GM18502 (cell line): ENCODE results near the gene GPR155.
A peak's percentile ranks its signal among the peaks of the same experiment; 100 is the strongest.

Experiments used
- ATAC-seq: cut with Tn5 transposase; IDR thresholded peaks from one replicate; pipeline ENCODE4 v1.9.1; 2021; ENCODE audit warnings: mild to moderate bottlenecking; ENCODE audit not compliant: unreplicated experiment, poor library complexity

GPR155 gene, protein sequence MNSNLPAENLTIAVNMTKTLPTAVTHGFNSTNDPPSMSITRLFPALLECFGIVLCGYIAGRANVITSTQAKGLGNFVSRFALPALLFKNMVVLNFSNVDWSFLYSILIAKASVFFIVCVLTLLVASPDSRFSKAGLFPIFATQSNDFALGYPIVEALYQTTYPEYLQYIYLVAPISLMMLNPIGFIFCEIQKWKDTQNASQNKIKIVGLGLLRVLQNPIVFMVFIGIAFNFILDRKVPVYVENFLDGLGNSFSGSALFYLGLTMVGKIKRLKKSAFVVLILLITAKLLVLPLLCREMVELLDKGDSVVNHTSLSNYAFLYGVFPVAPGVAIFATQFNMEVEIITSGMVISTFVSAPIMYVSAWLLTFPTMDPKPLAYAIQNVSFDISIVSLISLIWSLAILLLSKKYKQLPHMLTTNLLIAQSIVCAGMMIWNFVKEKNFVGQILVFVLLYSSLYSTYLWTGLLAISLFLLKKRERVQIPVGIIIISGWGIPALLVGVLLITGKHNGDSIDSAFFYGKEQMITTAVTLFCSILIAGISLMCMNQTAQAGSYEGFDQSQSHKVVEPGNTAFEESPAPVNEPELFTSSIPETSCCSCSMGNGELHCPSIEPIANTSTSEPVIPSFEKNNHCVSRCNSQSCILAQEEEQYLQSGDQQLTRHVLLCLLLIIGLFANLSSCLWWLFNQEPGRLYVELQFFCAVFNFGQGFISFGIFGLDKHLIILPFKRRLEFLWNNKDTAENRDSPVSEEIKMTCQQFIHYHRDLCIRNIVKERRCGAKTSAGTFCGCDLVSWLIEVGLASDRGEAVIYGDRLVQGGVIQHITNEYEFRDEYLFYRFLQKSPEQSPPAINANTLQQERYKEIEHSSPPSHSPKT

DNA sequence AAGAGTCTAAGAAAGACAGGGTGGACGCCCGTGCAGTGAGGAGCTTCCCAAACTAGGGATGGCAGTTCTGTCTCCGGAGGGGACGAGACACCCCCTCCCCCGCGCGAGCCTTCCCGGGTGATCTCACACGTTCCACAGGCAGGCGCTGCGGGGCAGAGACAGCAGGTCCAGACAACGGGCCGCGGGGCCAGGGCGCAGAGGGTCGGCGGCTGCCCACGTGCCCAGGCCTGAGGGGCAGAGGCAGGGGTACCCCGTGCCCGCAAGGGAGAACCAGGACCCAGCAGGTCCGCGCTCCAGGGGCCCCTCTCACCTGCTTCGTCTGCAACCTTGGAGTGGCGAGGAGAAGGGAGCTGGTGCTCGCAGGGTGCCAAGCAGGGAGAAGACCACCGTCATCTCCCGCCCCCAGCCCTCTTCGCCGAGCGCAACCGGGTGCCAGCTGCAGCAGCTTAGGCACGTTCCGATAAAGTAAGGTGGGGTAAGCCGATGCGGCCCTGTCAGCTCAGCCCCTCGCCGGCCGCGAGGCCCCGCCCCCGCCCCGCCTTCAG lies at the start of gene GPR155:
GPR155 (minus strand) TSS at position 467 of the 545 bp plus-strand sequence. CDS start 5,073 bp downstream, outside the sequence.
- ATAC-seq = peak; percentile 39

DNA sequence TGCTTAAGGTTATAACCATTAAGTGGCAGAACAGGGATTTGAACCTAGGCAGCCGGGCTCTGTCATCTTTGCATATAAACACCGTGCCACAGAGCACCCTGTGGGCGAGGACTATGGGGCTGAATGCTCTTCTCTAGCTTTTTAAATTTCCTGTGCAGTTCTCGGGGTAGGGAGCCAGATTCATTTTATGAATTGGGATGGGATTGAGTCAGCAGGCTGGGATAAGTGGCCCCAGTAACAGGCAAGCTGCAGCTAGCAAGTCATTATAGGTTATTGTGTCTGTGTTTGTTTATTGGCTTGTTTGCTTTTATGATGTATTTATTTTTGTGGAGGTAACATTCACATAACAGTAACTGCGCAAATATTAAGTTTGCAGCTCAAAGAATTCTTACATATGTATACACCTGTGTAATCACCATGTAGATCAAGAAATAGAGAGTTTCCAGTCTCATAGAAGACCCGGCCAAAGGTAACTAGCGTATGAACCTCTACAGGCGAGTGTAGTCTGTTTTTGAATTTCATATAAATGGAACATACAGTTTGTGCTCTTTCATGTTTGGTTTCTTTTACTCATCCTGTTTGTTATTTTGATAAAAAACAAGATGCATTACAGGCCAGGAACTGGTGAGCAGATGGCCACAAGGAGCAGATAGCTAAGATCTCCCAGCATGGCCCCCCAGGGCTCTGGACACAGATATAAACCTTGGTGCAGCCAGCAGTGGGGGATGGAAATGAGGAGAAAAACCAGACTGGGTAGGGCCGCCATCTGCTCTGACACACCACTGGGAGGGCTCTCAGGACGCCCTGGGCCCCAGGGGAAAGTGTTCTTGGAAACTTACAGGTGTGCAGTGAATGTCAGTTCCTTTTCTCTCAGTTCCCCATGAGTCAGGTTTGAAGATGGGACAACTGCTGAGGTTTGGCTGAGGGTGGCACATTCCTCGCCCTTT lies 49.2 kb upstream of the GPR155 start:
- no peak for ATAC-seq

DNA sequence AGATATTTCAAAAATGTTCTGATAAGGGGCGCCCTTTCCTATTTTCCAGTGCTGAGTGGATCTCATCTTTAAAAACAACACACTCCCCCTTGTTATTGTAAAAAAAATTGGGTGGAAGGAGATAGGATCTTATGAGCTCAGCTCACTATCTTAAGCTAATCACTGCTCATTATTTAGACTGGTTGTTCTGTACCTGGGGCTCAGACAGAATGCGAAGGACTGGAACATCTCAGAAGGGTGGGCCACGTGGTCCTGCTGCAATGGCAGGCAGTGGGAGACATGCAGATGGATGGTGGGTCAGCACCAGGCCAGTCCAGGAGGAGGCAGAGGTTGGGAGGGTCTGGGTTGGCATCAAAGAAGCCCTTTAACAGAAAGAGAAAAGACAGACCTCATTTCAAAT lies 48.3 kb upstream of the GPR155 start:
- ATAC-seq = no peak

DNA sequence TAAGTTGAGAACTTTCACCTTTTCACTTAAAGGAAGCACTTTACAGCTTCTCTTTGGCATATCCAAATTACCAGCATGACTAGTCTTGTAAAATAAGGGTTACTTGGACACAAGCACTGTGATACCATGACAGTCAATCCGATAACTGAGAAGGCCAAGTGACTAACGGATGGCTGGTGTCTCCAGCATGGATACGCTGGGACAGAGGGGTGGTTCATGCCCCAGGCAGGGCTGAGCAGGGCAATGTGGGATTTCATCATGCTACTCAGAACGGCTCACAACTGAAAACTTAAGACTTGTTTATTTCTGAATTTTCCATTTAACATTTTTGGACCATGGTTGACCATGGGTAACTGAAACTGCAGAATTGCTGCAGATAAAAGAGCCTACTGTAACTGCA lies 43.1 kb upstream of the GPR155 start:
- ATAC-seq = no peak

DNA sequence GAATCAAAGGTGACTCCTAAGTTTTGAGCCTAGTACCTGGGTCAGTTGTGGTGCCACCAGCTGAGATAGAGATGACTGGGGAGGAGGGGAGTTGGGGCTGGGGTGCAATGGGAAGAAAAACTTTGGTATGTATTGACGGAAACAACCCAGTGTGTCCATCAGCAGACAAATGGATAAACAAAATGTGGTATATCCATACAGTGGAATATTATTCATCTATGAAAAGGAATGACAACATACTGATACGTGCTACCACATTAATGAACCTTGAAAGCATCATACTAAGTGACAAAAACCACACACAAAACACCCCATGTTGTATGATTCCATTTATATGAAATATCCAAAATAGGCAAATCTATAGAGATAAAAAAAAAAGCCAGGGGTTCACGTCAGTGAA lies 41.1 kb upstream of the GPR155 start:
- no peak for ATAC-seq

DNA sequence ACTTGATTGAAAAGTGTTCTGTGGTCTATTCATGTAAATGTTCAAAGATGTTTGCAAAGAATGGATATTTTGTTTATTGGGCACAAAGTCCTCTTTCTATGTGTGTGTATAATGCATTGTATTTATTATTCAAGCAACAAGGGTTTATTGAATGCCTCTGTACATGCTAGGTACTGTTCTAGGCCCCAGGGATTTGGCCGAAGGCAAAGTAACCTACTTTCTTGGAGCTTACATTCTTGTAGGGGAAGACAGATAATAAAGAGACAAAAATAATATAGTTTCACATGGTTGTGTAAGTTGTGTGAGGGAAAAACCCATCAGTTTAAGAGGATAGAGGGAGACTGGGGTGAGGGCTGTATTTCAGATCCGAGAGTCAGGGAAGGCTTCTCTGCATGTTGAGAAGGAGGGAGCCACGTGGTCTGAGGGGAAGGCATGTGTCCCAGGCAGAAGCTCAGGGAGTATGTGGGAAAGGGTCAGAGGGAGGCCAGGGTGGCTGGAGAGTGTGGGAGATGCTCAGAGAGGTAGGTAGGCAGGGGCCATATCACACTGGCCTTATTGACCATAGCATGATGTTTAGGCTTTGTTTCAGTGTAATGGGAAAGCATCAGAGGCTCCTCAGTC lies 40.4 kb upstream of the GPR155 start:
- ATAC-seq = no peak

DNA sequence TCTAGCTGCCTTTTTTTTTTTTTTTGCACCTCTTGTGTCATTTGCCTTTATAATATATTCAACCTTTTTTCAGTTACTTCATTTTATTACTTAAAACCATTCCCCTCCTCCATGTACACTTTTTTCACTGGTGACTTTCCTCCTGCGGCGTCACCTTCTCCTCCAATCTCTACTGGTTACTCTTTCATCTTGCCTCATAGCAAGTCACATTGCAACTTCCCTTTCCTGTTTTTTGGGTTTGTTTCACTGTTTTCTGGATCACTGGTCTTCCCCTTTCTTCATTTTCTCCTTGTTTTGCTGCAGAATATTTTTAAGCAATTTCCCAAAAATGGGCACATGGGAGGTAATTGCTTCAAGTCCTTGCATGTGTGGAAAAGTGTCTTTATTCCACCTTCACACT lies 37.7 kb upstream of the GPR155 start:
- ATAC-seq = no peak

DNA sequence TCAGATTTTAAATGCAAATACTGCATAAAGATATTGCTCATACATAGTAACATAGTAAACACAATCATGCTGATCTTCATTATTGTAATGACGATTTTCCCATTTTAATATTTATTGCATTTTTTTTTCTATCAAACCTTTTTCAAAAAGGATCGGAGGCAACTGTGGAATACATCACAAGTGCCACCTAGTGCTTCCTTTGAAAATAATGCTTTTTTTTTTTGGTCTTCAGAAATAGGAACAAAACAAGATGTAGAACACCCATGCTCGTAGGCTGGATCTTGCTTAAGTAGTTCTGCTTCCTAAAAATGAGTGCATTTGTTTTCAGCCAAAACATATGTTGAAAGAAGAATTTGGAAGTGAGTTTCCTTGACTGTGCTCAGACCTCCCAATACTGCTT lies 35.7 kb upstream of the GPR155 start:
- ATAC-seq = no peak

DNA sequence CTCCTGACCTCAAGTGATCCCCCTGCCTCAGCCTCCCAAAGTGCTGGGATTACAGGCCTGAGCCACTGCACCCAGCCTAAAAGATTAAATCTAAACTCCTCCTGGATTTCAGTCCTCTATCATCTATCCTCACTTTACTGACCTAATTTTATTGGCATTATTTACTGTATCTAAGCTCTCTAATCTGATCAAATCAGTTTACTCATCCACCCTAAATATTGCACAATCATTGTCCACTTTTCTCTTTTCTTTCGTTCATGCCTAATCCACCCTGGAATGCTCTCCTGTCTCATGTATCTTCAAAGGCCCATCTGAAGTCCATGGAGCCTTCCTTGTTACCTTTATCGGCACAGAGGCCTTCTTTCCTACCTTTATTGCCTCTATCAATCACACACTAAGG lies 31.6 kb upstream of the GPR155 start:
- ATAC-seq = no peak

DNA sequence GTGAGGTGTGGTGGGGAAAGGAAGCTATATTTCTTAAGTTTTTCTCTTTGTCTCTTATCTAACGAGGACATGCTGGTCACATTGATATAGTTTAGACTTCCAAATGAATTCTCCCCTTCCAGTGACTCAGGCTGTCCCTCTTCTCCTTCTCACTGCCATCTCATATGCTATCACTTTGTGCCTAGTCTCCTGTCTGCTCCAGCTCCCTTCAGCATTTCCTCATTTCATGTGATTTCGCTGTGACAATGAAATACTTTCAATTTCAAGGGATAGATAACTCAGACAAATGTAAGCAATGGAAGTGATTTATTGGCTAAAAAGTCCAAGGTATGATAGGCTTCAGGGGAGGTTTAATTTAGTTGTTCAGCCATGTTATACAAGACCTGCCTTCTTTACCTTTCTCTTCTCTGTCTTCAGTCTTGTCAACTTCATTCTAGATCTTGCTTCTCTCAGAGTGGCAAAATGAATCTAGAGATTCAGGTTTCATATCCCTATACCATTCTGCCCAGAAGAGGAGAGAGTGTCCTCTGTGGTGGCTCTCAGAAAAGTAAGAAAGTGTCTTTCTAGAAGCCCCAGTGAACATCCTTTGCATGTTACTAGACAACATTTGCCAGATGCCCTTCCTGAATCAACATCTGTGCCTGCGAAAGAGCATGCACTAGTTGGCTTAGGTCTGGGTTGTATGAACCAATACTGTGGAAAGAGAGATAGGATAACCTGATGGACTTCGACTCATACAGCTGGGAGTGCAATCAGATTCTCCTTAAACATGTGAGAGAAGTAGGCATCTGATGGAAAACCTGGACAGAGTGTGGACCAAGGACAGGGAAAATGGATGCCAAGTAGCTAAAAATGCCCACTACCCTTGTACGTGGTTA lies 29.9 kb upstream of the GPR155 start:
- ATAC-seq = no peak

DNA sequence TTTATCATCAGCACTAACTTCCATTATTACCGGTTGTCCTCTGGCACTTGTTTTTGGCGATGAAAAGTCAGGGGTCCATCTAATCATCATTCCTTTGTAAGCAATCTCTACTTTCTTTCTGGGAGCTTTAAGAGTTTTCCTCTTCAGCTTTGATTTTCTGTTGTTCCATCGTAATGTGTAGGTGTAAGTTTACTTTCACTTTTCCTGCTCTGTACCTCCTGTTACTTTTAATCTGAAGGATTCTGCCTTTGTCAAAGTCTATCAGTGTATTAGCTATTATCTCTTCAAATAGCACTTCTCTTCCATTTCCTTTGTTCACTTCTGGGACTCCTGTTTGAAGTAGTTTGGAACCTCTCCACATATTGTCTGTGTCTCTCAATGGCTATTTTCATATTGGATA lies 25.5 kb upstream of the GPR155 start:
- no peak for ATAC-seq

DNA sequence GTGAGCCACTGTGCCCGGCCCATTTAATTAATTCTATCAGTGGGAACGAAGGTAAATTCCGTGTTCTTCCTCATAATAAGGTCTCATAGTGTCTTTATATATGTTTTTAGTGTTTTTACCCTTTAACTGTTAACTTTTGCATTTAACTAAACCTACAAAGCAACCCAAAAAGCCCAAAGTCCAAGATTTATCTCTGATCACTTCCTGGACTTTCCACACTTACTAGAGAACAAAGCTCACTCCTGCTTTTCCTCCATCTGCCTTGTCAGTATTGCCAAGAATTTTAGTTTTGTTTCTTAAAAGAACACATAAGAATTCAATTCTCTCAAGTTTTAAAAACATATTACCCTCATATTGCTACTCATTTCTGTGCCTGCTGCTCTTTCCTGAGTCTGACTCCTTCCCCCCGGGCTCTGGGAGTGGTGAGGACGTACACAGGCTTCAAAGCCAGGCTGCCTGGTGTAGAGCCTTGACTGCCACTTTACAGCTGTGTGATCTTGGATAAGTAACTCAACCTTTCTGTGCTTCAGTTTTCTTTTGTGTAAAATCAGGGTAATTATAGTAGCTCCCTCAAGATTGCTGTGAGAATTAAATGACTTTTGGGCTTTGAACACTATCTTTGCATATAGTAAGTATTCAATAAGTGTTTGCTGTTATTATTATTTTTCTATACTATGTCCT lies 24.9 kb upstream of the GPR155 start:
- ATAC-seq = no peak

DNA sequence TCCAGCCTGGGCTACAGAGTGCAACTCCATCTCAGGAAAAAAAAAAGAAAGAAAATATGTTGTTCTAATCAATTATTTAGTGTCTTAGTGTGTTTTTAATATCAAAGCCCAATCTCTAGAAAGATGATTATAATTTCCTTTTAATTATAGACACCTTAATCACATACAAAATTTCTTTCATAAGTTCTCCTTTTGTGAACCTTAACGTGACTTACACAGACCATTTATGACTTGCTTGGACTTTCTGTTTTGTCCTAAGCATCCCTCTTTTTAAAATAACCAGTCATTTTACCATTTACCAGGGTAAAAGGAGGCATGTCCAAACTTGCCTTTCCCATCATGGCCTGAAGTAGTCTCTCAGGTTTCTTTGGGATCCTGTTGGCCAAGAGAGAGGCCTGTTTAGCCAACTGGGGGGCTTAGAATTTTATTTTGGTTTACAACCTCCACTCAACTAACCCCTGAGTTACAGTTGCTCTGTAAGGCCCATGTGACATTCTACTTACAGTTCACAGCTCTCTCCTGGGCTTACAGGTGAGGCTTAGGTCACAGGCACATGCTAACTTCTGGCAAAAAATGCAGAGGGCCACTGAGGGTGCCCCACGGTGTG lies 23.9 kb upstream of the GPR155 start:
- no peak for ATAC-seq

DNA sequence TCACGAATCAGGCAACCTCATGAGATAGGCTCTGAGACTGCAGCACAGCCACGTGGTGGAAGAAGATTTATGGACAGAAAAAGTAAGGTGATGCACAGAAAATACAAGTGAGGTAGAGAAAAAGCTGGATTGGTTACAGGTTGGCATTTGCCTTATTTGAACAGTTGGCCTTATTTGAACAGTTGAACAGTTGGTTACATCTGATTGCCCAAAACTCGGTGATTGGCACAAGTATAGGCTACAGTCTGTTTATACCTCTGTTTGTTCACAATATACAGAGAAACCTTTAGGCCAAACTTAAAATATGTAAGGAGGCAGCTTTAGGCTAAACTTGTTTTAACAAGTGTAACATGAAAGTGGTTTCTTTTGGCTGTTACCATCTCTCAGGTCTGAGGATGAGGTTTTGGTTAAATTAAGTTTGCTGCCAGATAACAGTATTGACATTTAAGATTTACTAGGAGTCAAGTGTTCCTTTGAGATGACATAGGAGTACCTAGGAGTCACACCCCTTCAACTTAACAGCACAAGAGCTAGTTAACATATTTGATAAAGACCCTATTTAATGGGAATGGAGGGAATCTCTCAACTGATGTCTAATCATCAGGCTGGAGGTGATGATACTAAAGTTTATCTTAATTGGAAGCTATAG lies 16.5 kb upstream of the GPR155 start:
- ATAC-seq = no peak

DNA sequence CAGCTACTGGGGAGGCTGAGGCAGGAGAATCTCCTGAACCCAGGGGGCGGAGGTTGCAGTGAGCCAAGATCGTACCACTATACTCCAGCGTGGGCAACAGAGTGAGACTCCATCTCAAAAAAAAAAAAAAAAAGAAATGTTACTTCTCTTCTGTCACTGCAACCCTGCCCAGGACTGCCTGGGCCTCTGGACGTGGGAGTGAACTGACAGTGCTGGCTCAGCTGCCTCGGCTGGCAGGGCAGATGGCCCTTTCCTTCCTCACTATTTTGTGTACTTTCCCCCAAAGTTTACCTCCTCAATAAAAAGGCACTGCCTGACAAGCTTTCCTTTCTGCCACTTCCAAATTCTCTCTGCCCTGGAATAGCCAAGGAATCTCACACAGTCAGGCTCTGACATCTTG lies 12.5 kb upstream of the GPR155 start:
- no peak for ATAC-seq

DNA sequence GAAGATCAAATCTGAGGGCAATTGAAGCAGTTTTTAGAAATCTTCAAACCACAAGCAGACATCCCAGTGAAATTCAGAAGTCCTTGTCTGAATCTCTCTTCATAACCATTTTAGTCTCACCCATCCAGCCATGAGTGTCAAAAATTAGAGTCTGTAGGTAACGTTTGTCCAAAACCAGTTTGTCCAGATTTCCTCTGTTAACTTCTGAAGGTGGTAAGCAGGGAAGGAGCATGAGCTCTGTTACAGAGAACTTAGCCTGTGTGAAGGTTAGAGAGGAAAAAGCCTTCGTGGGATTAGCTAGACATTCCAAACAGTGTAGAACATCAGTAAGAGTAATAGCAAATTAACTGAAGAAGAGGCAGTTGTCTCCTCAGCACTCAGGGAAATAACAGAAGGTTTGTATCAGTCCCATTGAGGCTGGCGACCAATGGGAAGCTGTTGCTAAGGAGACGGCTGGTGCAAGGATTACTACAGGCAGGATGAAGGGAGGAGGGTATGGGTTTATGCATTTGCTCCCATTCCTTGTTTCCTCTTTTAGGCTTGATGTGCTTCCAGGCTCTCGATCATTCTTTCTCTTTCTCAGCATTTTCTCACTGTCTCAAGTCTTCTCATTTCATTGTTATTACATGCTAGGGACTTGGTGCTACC lies 8.7 kb upstream of the GPR155 start:
- ATAC-seq = no peak
